HG03175 (cell line): ENCODE data around the gene NGRN.
A peak's percentile ranks its signal among the peaks of the same experiment; 100 is the strongest.
"Not testable (repeated sequence)": the region's sequence is repeated elsewhere in the genome, so short reads cannot be mapped to it uniquely, and the experiment has no call there.

ENCODE experiments used
- ATAC-seq: cut with Tn5 transposase; IDR thresholded peaks from one replicate; pipeline ENCODE4 v1.9.1; 2021; ENCODE audit warnings: mild to moderate bottlenecking, moderate library complexity; ENCODE audit not compliant: unreplicated experiment

NGRN gene

GRCh38 chr15:90233387-90234095 is 31.9 kb upstream of the NGRN start, which contains the start of gene CIB1:
Gene CIB1, minus strand, starts transcription at chr15:90233941. Its CDS starts 56 bp downstream, at chr15:90233885.
- ATAC-seq: peak; percentile 83

- peak; percentile 58 for ATAC-seq
Observed at GRCh38 chr15:90234096-90234988, 31.1 kb upstream of the NGRN start, which contains the start of gene GDPGP1. Gene GDPGP1, plus strand, starts transcription at chr15:90234209. Its CDS starts 6,700 bp downstream, at chr15:90240909.

DNA sequence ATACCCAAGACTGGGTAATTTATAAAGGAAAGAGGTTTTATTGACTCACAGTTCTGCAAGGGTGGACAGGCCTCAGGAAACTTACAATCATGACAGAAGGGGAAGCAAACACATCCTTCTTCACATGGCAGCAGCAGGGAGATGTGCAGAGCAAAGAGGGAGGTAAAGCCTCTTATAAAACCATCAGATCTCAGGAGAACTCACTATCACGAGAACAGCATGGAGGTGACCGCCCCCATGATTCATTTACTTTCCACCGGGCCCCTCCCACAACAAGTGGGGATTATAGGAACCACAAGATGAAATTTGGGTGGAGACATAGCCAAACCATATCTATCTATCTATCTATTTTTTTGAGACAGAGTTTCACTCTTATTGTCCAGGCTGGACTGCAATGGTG is 26.1 kb upstream of the NGRN start:
- no peak for ATAC-seq

- no peak for ATAC-seq
Observed at GRCh38 chr15:90240856-90241255, 24.6 kb upstream of the NGRN start.

- ATAC-seq: no peak
Observed at GRCh38 chr15:90241343-90242192, 23.9 kb upstream of the NGRN start.

GRCh38 chr15:90243943-90244639 is 21.4 kb upstream of the NGRN start:
- ATAC-seq: no peak

DNA sequence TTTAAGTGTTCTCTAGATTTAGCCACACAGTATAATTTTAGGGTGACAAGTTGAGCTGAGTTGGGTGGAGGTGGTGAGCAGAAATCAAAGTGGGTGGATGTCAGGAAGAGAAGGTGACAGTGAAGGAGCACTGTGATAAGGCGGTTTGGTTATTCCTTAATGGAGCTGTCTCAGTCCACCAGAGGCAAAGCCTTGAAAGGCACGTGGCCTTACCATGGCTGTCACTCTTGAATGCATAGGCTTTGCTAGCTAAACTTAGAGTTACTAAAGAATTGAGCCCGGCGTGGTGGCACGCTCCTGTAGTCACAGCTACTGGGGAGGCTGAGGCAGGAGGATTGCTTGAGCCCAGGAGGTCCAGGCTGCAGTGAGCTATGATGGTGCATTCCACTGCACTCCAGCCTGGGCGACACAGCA is 16.7 kb upstream of the NGRN start:
- ATAC-seq: no peak

DNA sequence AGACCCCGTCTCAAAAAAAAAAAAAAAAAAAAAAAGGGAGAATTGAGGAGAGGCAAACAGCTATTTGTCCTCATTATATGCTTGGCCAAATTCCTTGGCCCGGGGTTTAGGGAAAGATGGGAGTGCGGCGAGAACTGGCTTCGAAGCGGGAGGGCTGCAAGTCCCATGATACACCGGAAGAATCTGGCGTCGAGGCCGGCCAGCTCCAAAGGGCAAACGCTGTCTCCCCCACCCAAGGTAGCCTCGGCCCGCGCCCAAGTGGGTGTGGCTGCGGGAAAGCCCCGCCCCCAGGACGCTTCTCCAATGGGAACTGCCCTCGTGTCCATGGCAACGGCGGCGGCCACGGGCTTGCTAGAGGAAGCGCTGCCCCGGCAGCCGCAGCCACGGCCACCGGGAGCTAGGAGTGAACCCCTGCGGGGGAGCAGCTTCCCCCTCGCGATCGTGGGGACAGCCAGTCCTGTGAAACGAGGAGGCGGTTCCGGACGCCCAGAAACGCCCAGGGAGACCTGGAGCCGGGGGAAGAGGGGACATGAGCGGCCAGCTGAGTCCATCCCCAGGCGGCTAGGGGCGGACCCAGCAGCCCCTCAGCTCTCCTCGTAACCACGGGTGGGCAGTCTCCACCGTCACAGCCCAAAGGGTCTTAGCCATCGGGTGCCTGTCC is 16.1 kb upstream of the NGRN start, which contains the start of gene TTLL13:
TTLL13 (plus strand) TSS at position 354 of the 661 bp plus-strand sequence. CDS start 1,075 bp downstream, outside the sequence.
- peak; percentile 76 for ATAC-seq

- ATAC-seq: no peak
Observed at GRCh38 chr15:90257776-90258175, 7.7 kb upstream of the NGRN start.

DNA sequence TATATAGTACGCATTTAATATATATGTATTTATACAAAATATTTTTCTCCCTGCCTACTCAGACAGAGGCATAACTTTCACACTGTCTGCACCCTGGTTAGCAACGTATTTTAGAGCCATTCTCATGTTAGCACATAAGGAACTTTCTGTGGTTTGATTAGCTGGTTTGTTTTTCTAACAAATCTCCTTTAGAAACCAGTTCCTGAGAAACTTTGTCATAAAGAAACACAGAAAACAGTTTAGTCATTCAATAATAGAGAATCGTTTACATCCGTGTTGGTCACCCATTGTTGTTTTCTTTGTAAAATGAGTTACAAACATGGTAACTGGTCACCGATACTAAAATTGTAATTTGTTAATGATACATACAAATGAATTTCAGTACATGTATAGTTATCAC is 5.9 kb upstream of the NGRN start:
- peak; percentile 81 for ATAC-seq

DNA sequence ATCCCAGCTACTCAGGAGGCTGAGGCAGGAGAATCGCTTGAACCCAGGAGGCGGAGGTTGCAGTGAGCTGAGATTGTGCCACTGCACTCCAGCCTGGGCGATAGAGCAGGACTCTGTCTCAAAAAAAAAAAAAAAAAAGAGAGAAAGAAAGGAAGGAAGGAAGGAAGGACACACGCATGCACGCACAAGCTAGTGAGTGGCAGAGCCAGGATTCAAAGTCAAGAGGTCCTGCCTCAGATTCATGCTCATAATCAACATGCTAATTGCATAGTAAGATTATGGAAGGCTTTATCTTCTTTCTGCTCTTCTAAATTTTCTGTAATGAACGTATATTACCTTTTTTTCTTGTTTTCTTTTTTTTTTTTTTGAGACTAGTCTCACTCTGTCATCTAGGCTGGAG is 4.7 kb upstream of the NGRN start:
- not testable (repeated sequence) for ATAC-seq

DNA sequence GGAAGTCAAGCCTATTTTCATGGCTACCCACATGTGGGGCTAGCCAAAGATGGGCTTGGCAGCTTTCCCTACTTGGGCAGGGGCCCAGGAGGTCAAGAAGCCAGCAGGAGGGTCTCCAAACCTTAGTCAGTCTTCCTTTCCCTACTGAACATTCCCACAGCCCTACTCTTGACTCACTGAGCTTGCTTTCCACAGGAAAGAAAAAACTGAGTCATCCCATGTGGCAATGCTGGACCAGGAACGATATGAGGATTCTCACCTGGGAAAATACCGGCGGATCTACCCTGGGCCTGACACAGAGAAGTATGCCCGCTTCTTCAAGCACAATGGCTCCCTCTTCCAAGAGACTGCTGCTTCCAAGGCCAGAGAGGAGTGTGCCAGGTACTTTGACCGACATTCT is 3.7 kb upstream of the NGRN start:
- ATAC-seq: no peak

- ATAC-seq: no peak
Observed at GRCh38 chr15:90262426-90262825, 3.0 kb upstream of the NGRN start.

GRCh38 chr15:90264671-90265070 is 801 bp upstream of the NGRN start:
- no peak for ATAC-seq

DNA sequence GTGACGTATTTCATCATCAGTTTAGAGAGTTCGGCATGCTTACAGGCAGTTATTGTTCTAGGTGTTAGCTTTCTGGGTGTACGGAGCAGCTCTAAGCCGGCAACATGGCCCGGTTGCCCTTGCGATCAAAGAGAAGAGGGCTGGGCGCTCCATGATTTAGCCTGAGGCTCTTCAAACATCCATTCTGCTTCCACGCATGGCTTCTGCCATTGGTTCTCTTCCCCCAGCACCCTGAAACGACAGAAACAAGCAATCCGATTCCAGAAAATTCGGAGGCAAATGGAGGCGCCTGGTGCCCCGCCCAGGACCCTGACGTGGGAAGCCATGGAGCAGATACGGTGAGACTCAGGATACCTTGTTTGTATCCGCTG is 574 bp downstream of the NGRN start:
- no peak for ATAC-seq

GRCh38 chr15:90266485-90266884 is 1.0 kb downstream of the NGRN start:
- no peak for ATAC-seq

DNA sequence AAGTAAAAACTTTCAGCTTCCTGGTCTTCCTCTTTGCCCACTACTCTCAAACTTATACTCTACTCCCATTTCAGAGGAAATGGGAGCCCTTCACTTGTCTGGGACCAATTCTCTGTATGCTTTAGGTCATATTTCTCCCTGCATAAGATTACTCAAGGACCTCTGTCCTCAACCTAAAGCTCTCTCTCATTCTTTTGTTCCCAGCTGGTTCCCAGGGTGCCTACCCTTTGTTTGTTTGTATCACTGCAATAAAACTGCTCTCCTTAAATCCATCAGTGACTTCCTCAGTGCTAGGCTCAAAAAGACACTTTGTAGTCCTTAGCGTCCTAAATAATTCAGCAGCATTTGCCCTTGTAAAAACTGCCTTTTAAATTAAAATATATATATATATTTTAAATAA is 2.9 kb downstream of the NGRN start:
- no peak for ATAC-seq

- no peak for ATAC-seq
Observed at GRCh38 chr15:90270502-90271150, 5.2 kb downstream of the NGRN start.

GRCh38 chr15:90271459-90272166 is 6.1 kb downstream of the NGRN start:
- no peak for ATAC-seq
